ENCODE measurements around the gene ZNF385B.

ZNF385B gene

GRCh38 chr2:179746981-179747380 is 114.4 kb downstream of the ZNF385B start:
- no peak for DNase-seq (ENCODE audit: low read depth, low spot score)

- peak; percentile 4 for DNase-seq (ENCODE audit: low read depth, low spot score)
These were observed 115.7 kb downstream of the ZNF385B start for GRCh38 chr2:179745635-179746256.

- DNase-seq (ENCODE audit: low read depth, low spot score) = no peak
These were observed 117.0 kb downstream of the ZNF385B start for GRCh38 chr2:179744401-179744800.

- no peak for DNase-seq (ENCODE audit: low read depth, low spot score)
These were observed 120.1 kb downstream of the ZNF385B start for GRCh38 chr2:179741317-179741716.

- no peak for DNase-seq (ENCODE audit: low read depth, low spot score)
These were observed 131.4 kb downstream of the ZNF385B start for GRCh38 chr2:179729966-179730365.

- no peak for DNase-seq (ENCODE audit: low read depth, low spot score)
These were observed 134.8 kb downstream of the ZNF385B start for GRCh38 chr2:179726461-179727180.

- no peak for DNase-seq (ENCODE audit: low read depth, low spot score)
These were observed 137.0 kb downstream of the ZNF385B start for GRCh38 chr2:179724403-179724802.

- DNase-seq (ENCODE audit: low read depth, low spot score) = no peak
These were observed 141.1 kb downstream of the ZNF385B start for GRCh38 chr2:179720173-179720772.

- no peak for DNase-seq (ENCODE audit: low read depth, low spot score)
These were observed 145.5 kb downstream of the ZNF385B start for GRCh38 chr2:179715871-179716270.

GRCh38 chr2:179715196-179715595 is 146.2 kb downstream of the ZNF385B start:
- DNase-seq (ENCODE audit: low read depth, low spot score) = no peak

GRCh38 chr2:179712825-179713224 is 148.6 kb downstream of the ZNF385B start:
- no peak for DNase-seq (ENCODE audit: low read depth, low spot score)

- no peak for DNase-seq (ENCODE audit: low read depth, low spot score)
These were observed 150.0 kb downstream of the ZNF385B start for GRCh38 chr2:179711375-179711774.

GRCh38 chr2:179703702-179704101 is 157.7 kb downstream of the ZNF385B start:
- DNase-seq (ENCODE audit: low read depth, low spot score) = no peak

- no peak for DNase-seq (ENCODE audit: low read depth, low spot score)
These were observed 158.5 kb downstream of the ZNF385B start for GRCh38 chr2:179702912-179703311.

GRCh38 chr2:179701524-179702110 is 159.8 kb downstream of the ZNF385B start:
- peak; percentile 2 for DNase-seq (ENCODE audit: low read depth, low spot score)

- DNase-seq (ENCODE audit: low read depth, low spot score) = no peak
These were observed 165.9 kb downstream of the ZNF385B start for GRCh38 chr2:179695486-179695885.

- no peak for DNase-seq (ENCODE audit: low read depth, low spot score)
These were observed 166.4 kb downstream of the ZNF385B start for GRCh38 chr2:179694963-179695362.

GRCh38 chr2:179692610-179693009 is 168.8 kb downstream of the ZNF385B start:
- no peak for DNase-seq (ENCODE audit: low read depth, low spot score)

- DNase-seq (ENCODE audit: low read depth, low spot score) = no peak
These were observed 169.4 kb downstream of the ZNF385B start for GRCh38 chr2:179692043-179692442.

- DNase-seq (ENCODE audit: low read depth, low spot score) = no peak
These were observed 170.2 kb downstream of the ZNF385B start for GRCh38 chr2:179691235-179691634.

GRCh38 chr2:179686718-179687342 is 174.6 kb downstream of the ZNF385B start:
- no peak for DNase-seq (ENCODE audit: low read depth, low spot score)

GRCh38 chr2:179686069-179686468 is 175.3 kb downstream of the ZNF385B start:
- DNase-seq (ENCODE audit: low read depth, low spot score) = no peak

Measured in astrocyte of the hippocampus (primary cell).